ENCODE results near the gene DNAI2.

DNAI2 gene

DNA sequence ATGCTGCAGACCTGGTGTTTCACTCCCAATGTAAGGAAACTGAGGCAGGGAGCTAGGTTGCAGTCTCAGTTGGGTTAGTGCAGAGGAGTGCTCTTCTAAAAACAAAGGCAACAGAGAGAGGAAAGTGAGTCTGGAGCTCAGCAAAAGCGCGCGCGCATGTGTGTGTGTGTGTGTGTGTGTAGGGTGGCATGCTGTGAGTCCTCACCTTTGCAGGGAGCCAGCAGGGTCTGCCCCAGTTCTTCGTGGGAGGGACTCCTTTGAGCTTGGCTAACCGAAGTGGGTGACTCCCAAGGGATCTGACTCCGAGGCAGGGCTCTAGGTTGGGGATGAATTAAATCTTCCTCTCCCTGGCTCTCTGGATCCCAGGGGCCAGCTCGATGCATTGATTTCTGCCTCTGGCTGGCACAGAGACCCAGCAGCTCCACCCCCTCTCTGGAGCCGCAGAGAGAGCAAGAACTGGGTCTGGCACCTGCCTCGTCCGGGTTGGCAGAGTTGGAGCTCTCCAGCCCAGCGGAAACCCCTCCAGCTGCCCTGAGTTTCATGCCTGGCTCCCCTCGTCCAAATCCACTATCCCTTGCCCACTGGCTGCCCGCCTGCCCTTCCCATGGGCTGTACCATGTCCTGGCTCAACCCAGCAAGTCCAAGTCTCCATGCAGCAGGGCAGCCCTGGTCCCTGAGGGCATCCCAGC, 88.9 kb downstream of the DNAI2 start:
- no peak for DNase-seq (ENCODE audit: low read depth)

All from CMK (cell line).